ENCODE results near the gene DNAJA1.

DNA sequence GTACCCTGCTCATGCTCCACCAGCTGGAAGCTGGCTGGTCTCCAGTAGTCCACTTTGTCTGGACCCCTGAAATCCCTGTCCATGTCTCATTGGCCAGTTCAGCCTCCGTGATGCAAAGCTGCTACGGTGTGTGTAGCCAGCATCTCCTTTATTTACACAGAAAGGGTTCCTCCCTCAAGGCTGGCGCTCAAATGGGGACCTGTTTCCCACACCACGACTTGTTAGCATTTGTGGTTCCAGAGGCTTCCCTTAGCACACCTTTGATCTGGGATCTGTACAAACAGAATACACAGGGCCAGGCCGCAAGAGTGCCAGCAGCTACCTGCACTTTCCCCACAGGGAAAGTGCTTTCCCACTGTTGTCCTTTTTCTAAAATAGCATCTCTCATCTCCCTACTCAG lies 57.1 kb downstream of the DNAJA1 start:
- TF ChIP-seq EZH2phosphoT487 (IDR thresholded peaks at IDR 0.05; ENCODE audit: insufficient read depth, low read depth) (no peak), EZH2 (IDR thresholded peaks at IDR 0.05; ENCODE audit: insufficient read depth, poor library complexity, severe bottlenecking) (no peak)
